Stomach (tissue), 9 donors: ENCODE results near the gene DDX6. TPM values are rescaled to one million over a fixed set of nuclear protein-coding genes. Genes with fewer than 3 reads are reported as not detected.
"Not testable (repeated sequence)": the region's sequence is repeated elsewhere in the genome, so short reads cannot be mapped to it uniquely, and the experiment has no call there.

ENCODE experiments used
- DNase-seq, 2 donors: peaks; one replicate each; pipeline versions ENCODE4 v3.0.0 to v3.0.0-alpha.2; 2013 to 2019
- H3K27ac ChIP-seq, 5 donors: fragments of 200-600 bp in 4 of 5; sonication (generic) in 4 of 5; one replicate each; pipeline ENCODE4 v1.5.1; 2013 to 2019; ENCODE audit warnings: mild to moderate bottlenecking in 1 of 5, moderate library complexity in 1 of 5
- H3K27me3 ChIP-seq, 3 donors: fragments of 200-600 bp; sonication (generic); one replicate each; pipeline ENCODE4 v1.5.1; 2017 to 2019; ENCODE audit warnings: mixed run types in 1 of 3
- H3K36me3 ChIP-seq, 4 donors: fragments of 200-600 bp; sonication (generic); 1 replicate in 3 of 4; 2 replicates in 1 of 4; pipeline ENCODE4 v1.5.1; 2016 to 2019
- H3K4me1 ChIP-seq, 4 donors: fragments of 200-600 bp; sonication (generic); one replicate each; pipeline ENCODE4 v1.5.1; 2016 to 2019
- H3K4me3 ChIP-seq, 4 donors: fragments of 200-600 bp; sonication (generic) in 3 of 4; one replicate each; pipeline ENCODE4 v1.5.1; 2016 to 2019; ENCODE audit warnings: mild to moderate bottlenecking in 1 of 4
- H3K9me3 ChIP-seq, 4 donors: fragments of 200-600 bp; sonication (generic); one replicate each; pipeline ENCODE4 v1.5.1; 2016 to 2019
- CTCF ChIP-seq, 7 experiments: fragments of 450-650 bp in 4 of 7; fragments of 200-600 bp in 3 of 7; sonication (generic) in 3 of 7; IDR thresholded peaks; one replicate each; pipeline ENCODE4 v1.5.1; 2016 to 2019; ENCODE audit warnings: antibody characterized with exemption in 7 of 7, control low read depth in 2 of 7, mild to moderate bottlenecking in 1 of 7
- EP300 ChIP-seq: sonication (generic); formaldehyde crosslinking; IDR thresholded peaks from one replicate; pipeline ENCODE4 v1.6.1; 2017; ENCODE audit warnings: antibody characterized with exemption
- POLR2A ChIP-seq, 4 donors: fragments of 450-650 bp; IDR thresholded peaks; one replicate each; pipeline ENCODE4 v1.6.1; 2016; ENCODE audit warnings: antibody characterized with exemption in 4 of 4, control low read depth in 2 of 4, mild to moderate bottlenecking in 1 of 4, moderate library complexity in 1 of 4
- POLR2AphosphoS5 ChIP-seq, 3 donors: sonication (generic); formaldehyde crosslinking; IDR thresholded peaks; one replicate each; pipeline ENCODE4 v1.6.1; 2016; ENCODE audit warnings: antibody characterized with exemption in 3 of 3
- WGBS, 5 donors: extraction: QIAGEN DNeasy Blood & Tissue Kit in 3 of 5; methylation state at CpG; one replicate each; pipeline versions ENCODE4 v1.1.5 to v1.1.7; 2013 to 2018; 5-methylcytosine and 5-hydroxymethylcytosine counted together
- intact Hi-C: fragments of 100-400 bp; cut with DNase I; formaldehyde crosslinking; loops from one replicate; pipeline ENCODE4 v1.15.1; 2023; ENCODE audit warnings: low total_unique reads
- polyA plus RNA-seq, 3 donors: library from polyadenylated mRNA; stranded (reverse); fragments of 200-250 nt; gene quantifications; one replicate each; pipeline ENCODE4 v1.2.3, GENCODE V29; 2013
- total RNA-seq, 5 donors: library from RNA; depleted of rRNA; stranded (reverse); fragments of >200 nt; gene quantifications; one replicate each; pipeline versions ENCODE4 v1.1.0 to v1.2.3, GENCODE V29; 2014 to 2016
- donor health status: healthy with polysubstance abuse.
- donor health status: Bipolar disorder and iron deficiency.
- donor health status: healthy.

DDX6 gene
- total and polyA plus RNA-seq, 8 donors = 17.1 to 203 (median 25.0) TPM

- Histone ChIP-seq H3K9me3 (no peaks in the 10 kb centered on the region), H3K27me3 (no peaks in the 10 kb centered on the region), H3K27ac (no peak overlapping the region), H3K4me1 (peaks cover 0 to 24% (median 14%) of the 10 kb centered on the region in 4 donors), H3K4me3 (no peak overlapping the region), H3K36me3 (peaks cover 69 to 100% (median 100%) of the 10 kb centered on the region in 4 donors)
- TF ChIP-seq CTCF (IDR thresholded peaks at IDR 0.05) (no peak), POLR2A (IDR thresholded peaks at IDR 0.05) (no peak), POLR2AphosphoS5 (IDR thresholded peaks at IDR 0.05) (no peak), EP300 (no peak)
- WGBS, 5 donors = 57 to 82% (median 73%) methylated on average over 2 of the region's 2 CpGs
- intact Hi-C loops = no loop called here
- peak in 1 of 2 donors; percentile 20 for DNase-seq
Observed at GRCh38 chr11:118763041-118763440, 27.9 kb downstream of the DDX6 start.

- H3K4me3 ChIP-seq, DNase-seq, H3K27ac ChIP-seq, H3K27me3 ChIP-seq, H3K9me3 ChIP-seq, intact Hi-C loops: not testable (repeated sequence)
- 91 to 92% (median 92%) methylated on average over 10 of the region's 10 CpGs for WGBS, 5 donors
- Histone ChIP-seq H3K4me1 (peaks cover 0 to 16% (median 7%) of the 10 kb centered on the region in 4 donors), H3K36me3 (peaks cover 75 to 100% (median 100%) of the 10 kb centered on the region in 4 donors)
Observed at GRCh38 chr11:118761981-118762380, 29.0 kb downstream of the DDX6 start.

- Histone ChIP-seq H3K4me3 (no peak overlapping the region), H3K4me1 (peaks cover 0 to 9% (median under 1%) of the 10 kb centered on the region in 4 donors), H3K36me3 (peaks cover 80 to 100% (median 100%) of the 10 kb centered on the region in 4 donors), H3K27me3 (no peaks in the 10 kb centered on the region), H3K27ac (peak overlapping the region in 1 of 5 donors; percentile 35), H3K9me3 (no peaks in the 10 kb centered on the region)
- DNase-seq = peak in 1 of 2 donors; percentile 22
- 42 to 58% (median 56%) methylated on average over 4 of the region's 4 CpGs for WGBS, 5 donors
- no peak for TF ChIP-seq EP300
- TF ChIP-seq POLR2A (IDR thresholded peaks at IDR 0.05) = no peak
- no peak for TF ChIP-seq CTCF (IDR thresholded peaks at IDR 0.05)
- TF ChIP-seq POLR2AphosphoS5 (IDR thresholded peaks at IDR 0.05) = no peak
- intact Hi-C loops = no loop called here
Observed at GRCh38 chr11:118757876-118758399, 33.0 kb downstream of the DDX6 start.

GRCh38 chr11:118752654-118753053 is 38.3 kb downstream of the DDX6 start:
- intact Hi-C loops = no loop called here
- no peak for DNase-seq
- Histone ChIP-seq H3K9me3 (no peaks in the 10 kb centered on the region), H3K27ac (no peak overlapping the region), H3K4me3 (no peak overlapping the region), H3K27me3 (no peaks in the 10 kb centered on the region), H3K36me3 (peaks cover 68 to 93% (median 88%) of the 10 kb centered on the region in 4 donors), H3K4me1 (peaks cover 0 to 6% (median 3%) of the 10 kb centered on the region in 4 donors)
- no peak for TF ChIP-seq CTCF (IDR thresholded peaks at IDR 0.05)
- TF ChIP-seq EP300 = no peak
- no peak for TF ChIP-seq POLR2AphosphoS5 (IDR thresholded peaks at IDR 0.05)
- no peak for TF ChIP-seq POLR2A (IDR thresholded peaks at IDR 0.05)
- 88 to 94% (median 90%) methylated on average over 3 of the region's 3 CpGs for WGBS, 5 donors

- no peak for TF ChIP-seq POLR2A (IDR thresholded peaks at IDR 0.05)
- no peak for TF ChIP-seq CTCF (IDR thresholded peaks at IDR 0.05)
- no peak for TF ChIP-seq EP300
- TF ChIP-seq POLR2AphosphoS5 (IDR thresholded peaks at IDR 0.05) = no peak
- H3K4me1 ChIP-seq = peaks cover 0 to 6% (median 3%) of the 10 kb centered on the region in 4 donors
- no peak overlapping the region for H3K27ac ChIP-seq
- intact Hi-C loops = no loop called here
- H3K4me3 ChIP-seq = no peak overlapping the region
- peaks cover 47 to 62% (median 61%) of the 10 kb centered on the region in 4 donors for H3K36me3 ChIP-seq
- H3K27me3 ChIP-seq = no peaks in the 10 kb centered on the region
- 74 to 83% (median 81%) methylated on average over 6 of the region's 6 CpGs for WGBS, 5 donors
- no peak for DNase-seq
- H3K9me3 ChIP-seq = no peaks in the 10 kb centered on the region
Observed at GRCh38 chr11:118749429-118749828, 41.5 kb downstream of the DDX6 start.
